HCT116 (cell line): ENCODE results near the gene PPM1D. TPM values are rescaled to one million over a fixed set of nuclear protein-coding genes. Genes with fewer than 3 reads are reported as not detected.

Experiments
- ATAC-seq: fragments of 200-7000 bp; cut with Tn5 transposase; 2 replicates; pipeline ENCODE4 v1.9.1; 2020; ENCODE audit warnings: mild to moderate bottlenecking, moderate library complexity
- BruUV-seq: library from RNA; stranded (reverse); fragments of 400-500 nt; replicated peaks from 2 replicates; lab custom pipeline; 2021; lab: Mats Ljungman, UMichigan
- CTCF ChIA-PET: fragments of 300-600 bp; sonication (Branson Sonifier 250); formaldehyde crosslinking; loops from one replicate; lab custom pipeline; 2021; ENCODE audit warnings: antibody characterized with exemption; lab: Charles Lee
- POLR2A ChIA-PET: fragments of 300-600, 350-600 bp; sonication (Branson Sonifier 250); formaldehyde crosslinking; loops from one replicate; lab custom pipeline; 2021; ENCODE audit warnings: antibody characterized with exemption; lab: Charles Lee
- RAD21 ChIA-PET, 2 experiments: fragments of 300-600 bp; sonication (Branson Sonifier 250); formaldehyde crosslinking; loops; one replicate each; lab custom pipeline; 2023; ENCODE audit warnings: low total read pairs in 2 of 2; ENCODE audit not compliant: uncharacterized antibody in 2 of 2, unreplicated experiment in 2 of 2, low non-redundant PET in 1 of 2; lab: Charles Lee
- DNase-seq: peaks from one replicate; pipeline ENCODE4 v3.0.0-alpha.2; 2010; ENCODE audit warnings: low read depth, low spot score
- H2AFZ ChIP-seq: fragments of 200-600 bp; shearing (Covaris generic), sonication (generic); 2 replicates; pipeline ENCODE4 v1.6.1; 2017; ENCODE audit warnings: low read depth, mixed run types, mixed read lengths, antibody characterized with exemption, low read length; ENCODE audit not compliant: poor library complexity, severe bottlenecking
- H3K27ac ChIP-seq: 2 replicates; pipeline ENCODE4 v1.5.1; 2012; ENCODE audit warnings: low read depth, low read length
- H3K27me3 ChIP-seq: fragments of 200-600 bp; sonication (generic); 2 replicates; pipeline ENCODE4 v1.6.1; 2016; ENCODE audit warnings: mixed run types, low read length, mixed read lengths; ENCODE audit not compliant: insufficient read depth
- H3K36me3 ChIP-seq, 2 experiments: fragments of 200-500 bp in 1 of 2; fragments of 200-600 bp in 1 of 2; sonication (Bioruptor generic) in 1 of 2; sonication (generic) in 1 of 2; 2 replicates each; pipeline versions ENCODE4 v1.5.1 to v1.6.1; 2014 to 2016; ENCODE audit warnings: low read length in 2 of 2, inconsistent platforms in 1 of 2, mixed read lengths in 1 of 2, mixed run types in 1 of 2; ENCODE audit not compliant: insufficient read depth in 2 of 2, control insufficient read depth in 1 of 2
- H3K4me1 ChIP-seq, 2 experiments: fragments of 200-600 bp in 1 of 2; sonication (generic) in 1 of 2; 2 replicates each; pipeline versions ENCODE4 v1.5.1 to v1.6.1; 2012 to 2017; ENCODE audit warnings: low read length in 2 of 2, inconsistent platforms in 1 of 2, mild to moderate bottlenecking in 1 of 2, mixed read lengths in 1 of 2, mixed run types in 1 of 2, moderate library complexity in 1 of 2; ENCODE audit not compliant: insufficient read depth in 2 of 2, control insufficient read depth in 1 of 2
- H3K4me2 ChIP-seq: fragments of 200-600 bp; sonication (generic); 2 replicates; pipeline ENCODE4 v1.6.1; 2017; ENCODE audit warnings: mixed run types, low read length, mixed read lengths
- H3K4me3 ChIP-seq, 2 experiments: fragments of 200-600 bp in 1 of 2; sonication (generic) in 1 of 2; replicated peaks in 1 of 2; 2 replicates each; pipeline ENCODE4 v1.5.1; 2011 to 2016; ENCODE audit warnings: low read length in 2 of 2, control low read depth in 1 of 2, low read depth in 1 of 2, mild to moderate bottlenecking in 1 of 2, mixed read lengths in 1 of 2, mixed run types in 1 of 2
- H3K79me2 ChIP-seq: fragments of 200-600 bp; sonication (generic); 2 replicates; pipeline ENCODE4 v1.6.1; 2017; ENCODE audit warnings: mild to moderate bottlenecking, mixed run types, low read length, moderate library complexity, mixed read lengths; ENCODE audit not compliant: insufficient read depth
- H3K9ac ChIP-seq: fragments of 200-600 bp; sonication (generic); 2 replicates; pipeline ENCODE4 v1.6.1; 2016; ENCODE audit warnings: low read length, mixed read lengths
- H3K9me2 ChIP-seq: fragments of 200-600 bp; sonication (generic), shearing (Covaris generic); 2 replicates; pipeline ENCODE4 v1.6.1; 2017; ENCODE audit warnings: mixed run types, mild to moderate bottlenecking, moderate library complexity; ENCODE audit not compliant: insufficient read depth
- H3K9me3 ChIP-seq, 2 experiments: fragments of 200-500 bp in 1 of 2; fragments of 200-600 bp in 1 of 2; sonication (Bioruptor generic) in 1 of 2; sonication (generic) in 1 of 2; 2 replicates each; pipeline ENCODE4 v1.6.1; 2014 to 2017; ENCODE audit warnings: low read length in 2 of 2, mixed read lengths in 2 of 2, inconsistent platforms in 1 of 2, low read depth in 1 of 2, mild to moderate bottlenecking in 1 of 2, mixed run types in 1 of 2, moderate library complexity in 1 of 2; ENCODE audit not compliant: control insufficient read depth in 1 of 2, insufficient read depth in 1 of 2
- H4K20me1 ChIP-seq: fragments of 200-600 bp; sonication (generic), shearing (Covaris generic); 2 replicates; pipeline ENCODE4 v1.6.1; 2017; ENCODE audit warnings: mixed run types, mild to moderate bottlenecking, moderate library complexity; ENCODE audit not compliant: insufficient read depth
- CBX3 ChIP-seq: IDR thresholded peaks from 2 replicates; pipeline ENCODE4 v1.6.1; 2012; ENCODE audit warnings: low read depth
- CEBPB ChIP-seq: IDR thresholded peaks from 2 replicates; pipeline ENCODE4 v1.6.1; 2012; ENCODE audit warnings: low read depth
- EGR1 ChIP-seq: IDR thresholded peaks from 2 replicates; pipeline ENCODE4 v1.6.1; 2012; ENCODE audit warnings: low read depth
- ELF1 ChIP-seq: IDR thresholded peaks from 2 replicates; pipeline ENCODE4 v1.6.1; 2012; ENCODE audit warnings: low read depth, borderline replicate concordance
- EZH2 ChIP-seq: fragments of 200-600 bp; sonication (generic); IDR thresholded peaks from 2 replicates; pipeline ENCODE4 v1.6.1; 2017; ENCODE audit warnings: antibody characterized with exemption, mixed run types
- EZH2phosphoT487 ChIP-seq: fragments of 200-600 bp; IDR thresholded peaks from 2 replicates; pipeline ENCODE4 v1.6.1; 2018; ENCODE audit warnings: antibody characterized with exemption, borderline replicate concordance
- FOSL1 ChIP-seq: IDR thresholded peaks from 2 replicates; pipeline ENCODE4 v1.6.1; 2012; ENCODE audit warnings: low read depth
- JUND ChIP-seq: IDR thresholded peaks from 2 replicates; pipeline ENCODE4 v1.6.1; 2012
- SP1 ChIP-seq: IDR thresholded peaks from 2 replicates; pipeline ENCODE4 v1.6.1; 2012; ENCODE audit warnings: low read depth
- TCF7L2 ChIP-seq: IDR thresholded peaks from 2 replicates; pipeline ENCODE4 v1.7.0; 2011; ENCODE audit warnings: borderline replicate concordance, inconsistent platforms; ENCODE audit not compliant: insufficient read depth, insufficient read length; ENCODE audit errors: extremely low read depth
- ZNF274 ChIP-seq: fragments of 200-500 bp; sonication (Bioruptor generic); IDR thresholded peaks from 2 replicates; pipeline ENCODE4 v1.6.1; 2014; ENCODE audit warnings: mild to moderate bottlenecking, low read depth, low read length, inconsistent platforms
- intact Hi-C: fragments of 100-400 bp; cut with micrococcal nuclease; formaldehyde crosslinking; loops from 2 replicates; pipeline ENCODE4 v1.10.0; 2022
- total RNA-seq: library from RNA; stranded (reverse); gene quantifications from one replicate; pipeline ENCODE4 v1.2.1, GENCODE V29; 2021; ENCODE audit not compliant: unreplicated experiment
- TF ChIP-seq, protein P1 (sequence below): IDR thresholded peaks from 2 replicates; pipeline ENCODE4 v1.6.1; 2012
- TF ChIP-seq, protein P2 (sequence below): IDR thresholded peaks from 2 replicates; pipeline ENCODE4 v1.6.1; 2012; ENCODE audit warnings: low read depth
- TF ChIP-seq, protein P3 (sequence below): IDR thresholded peaks from 2 replicates; pipeline ENCODE4 v1.6.1; 2011; ENCODE audit warnings: mild to moderate bottlenecking, low read length, moderate library complexity; ENCODE audit not compliant: insufficient replicate concordance; ENCODE audit errors: extremely low read depth
- TF ChIP-seq, protein P4 (sequence below): IDR thresholded peaks from 2 replicates; pipeline ENCODE4 v1.6.1; 2012

PPM1D gene
- total RNA-seq, 1 experiment from 2014 or later = 29.1 TPM

DNA sequence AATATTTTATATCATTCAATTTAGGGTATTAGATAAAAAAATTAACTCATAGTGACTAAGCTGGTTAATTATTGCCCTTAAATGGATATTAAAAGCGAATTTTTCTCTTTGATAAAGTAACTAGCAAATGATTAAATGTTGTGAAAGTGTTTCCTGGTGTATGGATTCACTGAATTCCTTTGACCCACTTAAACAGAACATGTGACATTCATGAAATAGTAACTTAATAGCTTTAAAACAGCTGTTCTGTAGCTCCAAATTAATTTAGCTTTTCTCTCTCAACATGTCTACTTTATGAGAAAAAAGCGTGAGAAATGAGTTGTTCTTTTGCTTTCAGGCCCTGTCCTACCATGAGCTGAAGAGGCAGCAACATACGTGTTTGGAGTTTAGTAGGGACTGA lies 37.6 kb upstream of the PPM1D start:
- no peak for ATAC-seq
- Histone ChIP-seq H3K27me3 (no peaks in the 10 kb centered on the region), H3K4me3 (no peak overlapping the region), H3K27ac (no peak overlapping the region), H3K9ac (no peak overlapping the region), H3K9me3 (peaks cover 5 to 13% of the 10 kb centered on the region in 2 experiments; a peak in 3 of 4 replicates), H4K20me1 (no peaks in the 10 kb centered on the region), H3K4me1 (peaks cover 0 to 4% of the 10 kb centered on the region in 2 experiments; a peak in 1 of 4 replicates), H3K79me2 (no peaks in the 10 kb centered on the region), H2AFZ (no peak overlapping the region), H3K4me2 (no peak overlapping the region)
- POLR2A ChIA-PET = no interaction called here
- RAD21 ChIA-PET = no interaction called here
- BruUV-seq = no TSS peak
- intact Hi-C loops = no loop called here
- TF ChIP-seq, protein P1, sequence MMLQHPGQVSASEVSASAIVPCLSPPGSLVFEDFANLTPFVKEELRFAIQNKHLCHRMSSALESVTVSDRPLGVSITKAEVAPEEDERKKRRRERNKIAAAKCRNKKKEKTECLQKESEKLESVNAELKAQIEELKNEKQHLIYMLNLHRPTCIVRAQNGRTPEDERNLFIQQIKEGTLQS = no peak
- TF ChIP-seq EZH2phosphoT487 = no peak
- no peak for TF ChIP-seq EZH2
- no peak for TF ChIP-seq JUND
- TF ChIP-seq, protein P2, sequence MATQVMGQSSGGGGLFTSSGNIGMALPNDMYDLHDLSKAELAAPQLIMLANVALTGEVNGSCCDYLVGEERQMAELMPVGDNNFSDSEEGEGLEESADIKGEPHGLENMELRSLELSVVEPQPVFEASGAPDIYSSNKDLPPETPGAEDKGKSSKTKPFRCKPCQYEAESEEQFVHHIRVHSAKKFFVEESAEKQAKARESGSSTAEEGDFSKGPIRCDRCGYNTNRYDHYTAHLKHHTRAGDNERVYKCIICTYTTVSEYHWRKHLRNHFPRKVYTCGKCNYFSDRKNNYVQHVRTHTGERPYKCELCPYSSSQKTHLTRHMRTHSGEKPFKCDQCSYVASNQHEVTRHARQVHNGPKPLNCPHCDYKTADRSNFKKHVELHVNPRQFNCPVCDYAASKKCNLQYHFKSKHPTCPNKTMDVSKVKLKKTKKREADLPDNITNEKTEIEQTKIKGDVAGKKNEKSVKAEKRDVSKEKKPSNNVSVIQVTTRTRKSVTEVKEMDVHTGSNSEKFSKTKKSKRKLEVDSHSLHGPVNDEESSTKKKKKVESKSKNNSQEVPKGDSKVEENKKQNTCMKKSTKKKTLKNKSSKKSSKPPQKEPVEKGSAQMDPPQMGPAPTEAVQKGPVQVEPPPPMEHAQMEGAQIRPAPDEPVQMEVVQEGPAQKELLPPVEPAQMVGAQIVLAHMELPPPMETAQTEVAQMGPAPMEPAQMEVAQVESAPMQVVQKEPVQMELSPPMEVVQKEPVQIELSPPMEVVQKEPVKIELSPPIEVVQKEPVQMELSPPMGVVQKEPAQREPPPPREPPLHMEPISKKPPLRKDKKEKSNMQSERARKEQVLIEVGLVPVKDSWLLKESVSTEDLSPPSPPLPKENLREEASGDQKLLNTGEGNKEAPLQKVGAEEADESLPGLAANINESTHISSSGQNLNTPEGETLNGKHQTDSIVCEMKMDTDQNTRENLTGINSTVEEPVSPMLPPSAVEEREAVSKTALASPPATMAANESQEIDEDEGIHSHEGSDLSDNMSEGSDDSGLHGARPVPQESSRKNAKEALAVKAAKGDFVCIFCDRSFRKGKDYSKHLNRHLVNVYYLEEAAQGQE = no peak
- TF ChIP-seq, protein P3, sequence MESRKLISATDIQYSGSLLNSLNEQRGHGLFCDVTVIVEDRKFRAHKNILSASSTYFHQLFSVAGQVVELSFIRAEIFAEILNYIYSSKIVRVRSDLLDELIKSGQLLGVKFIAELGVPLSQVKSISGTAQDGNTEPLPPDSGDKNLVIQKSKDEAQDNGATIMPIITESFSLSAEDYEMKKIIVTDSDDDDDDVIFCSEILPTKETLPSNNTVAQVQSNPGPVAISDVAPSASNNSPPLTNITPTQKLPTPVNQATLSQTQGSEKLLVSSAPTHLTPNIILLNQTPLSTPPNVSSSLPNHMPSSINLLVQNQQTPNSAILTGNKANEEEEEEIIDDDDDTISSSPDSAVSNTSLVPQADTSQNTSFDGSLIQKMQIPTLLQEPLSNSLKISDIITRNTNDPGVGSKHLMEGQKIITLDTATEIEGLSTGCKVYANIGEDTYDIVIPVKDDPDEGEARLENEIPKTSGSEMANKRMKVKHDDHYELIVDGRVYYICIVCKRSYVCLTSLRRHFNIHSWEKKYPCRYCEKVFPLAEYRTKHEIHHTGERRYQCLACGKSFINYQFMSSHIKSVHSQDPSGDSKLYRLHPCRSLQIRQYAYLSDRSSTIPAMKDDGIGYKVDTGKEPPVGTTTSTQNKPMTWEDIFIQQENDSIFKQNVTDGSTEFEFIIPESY = no peak
- TF ChIP-seq CEBPB = no peak
- no peak for TF ChIP-seq ELF1
- TF ChIP-seq, protein P4, sequence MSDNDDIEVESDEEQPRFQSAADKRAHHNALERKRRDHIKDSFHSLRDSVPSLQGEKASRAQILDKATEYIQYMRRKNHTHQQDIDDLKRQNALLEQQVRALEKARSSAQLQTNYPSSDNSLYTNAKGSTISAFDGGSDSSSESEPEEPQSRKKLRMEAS = no peak
- no peak for TF ChIP-seq EGR1
- no peak for TF ChIP-seq SP1
- TF ChIP-seq FOSL1 = no peak
- no peak for TF ChIP-seq CBX3
- no peak for TF ChIP-seq TCF7L2
- TF ChIP-seq ZNF274 = no peak
- TF ChIP-seq, all 23 proteins: peak for 0
- H3K36me3 ChIP-seq = no peaks in the 10 kb centered on the region
- no peak for DNase-seq
- CTCF ChIA-PET = interaction anchor here (1.5 kb wide), 1 partner anchor 39 kb away, joined by 3 read pairs; no protein-coding TSS in a partner anchor
- H3K9me2 ChIP-seq = no peaks in the 10 kb centered on the region
